NCI-H345 (cell line): ENCODE data around the gene ABHD16B.
"Not testable (repeated sequence)": the region's sequence is repeated elsewhere in the genome, so short reads cannot be mapped to it uniquely, and the experiment has no call there.

ENCODE experiments used
- DNase-seq: peaks from one replicate; lab custom pipeline; 2025; lab: John Stamatoyannopoulos, UW

ABHD16B gene

DNA sequence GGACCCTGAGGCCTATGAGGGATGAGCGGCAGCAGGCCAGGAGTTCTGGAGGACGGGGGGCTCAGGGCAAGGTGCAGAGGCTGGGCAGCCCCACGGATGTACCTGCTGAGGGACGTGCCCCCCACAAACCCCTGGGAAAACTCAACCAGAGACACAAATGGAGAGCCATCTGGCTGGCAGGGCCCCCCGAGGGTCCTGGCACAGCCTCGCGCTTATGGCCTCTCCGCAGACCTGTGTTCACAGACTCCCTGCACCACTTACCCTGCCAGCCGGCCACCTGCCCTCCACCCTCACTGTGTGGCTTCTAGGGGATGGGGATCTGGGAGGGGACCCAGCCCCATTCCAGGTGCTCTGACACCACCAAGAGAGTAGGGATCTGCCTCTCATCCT, 26.8 kb upstream of the ABHD16B start:
- no peak for DNase-seq

DNA sequence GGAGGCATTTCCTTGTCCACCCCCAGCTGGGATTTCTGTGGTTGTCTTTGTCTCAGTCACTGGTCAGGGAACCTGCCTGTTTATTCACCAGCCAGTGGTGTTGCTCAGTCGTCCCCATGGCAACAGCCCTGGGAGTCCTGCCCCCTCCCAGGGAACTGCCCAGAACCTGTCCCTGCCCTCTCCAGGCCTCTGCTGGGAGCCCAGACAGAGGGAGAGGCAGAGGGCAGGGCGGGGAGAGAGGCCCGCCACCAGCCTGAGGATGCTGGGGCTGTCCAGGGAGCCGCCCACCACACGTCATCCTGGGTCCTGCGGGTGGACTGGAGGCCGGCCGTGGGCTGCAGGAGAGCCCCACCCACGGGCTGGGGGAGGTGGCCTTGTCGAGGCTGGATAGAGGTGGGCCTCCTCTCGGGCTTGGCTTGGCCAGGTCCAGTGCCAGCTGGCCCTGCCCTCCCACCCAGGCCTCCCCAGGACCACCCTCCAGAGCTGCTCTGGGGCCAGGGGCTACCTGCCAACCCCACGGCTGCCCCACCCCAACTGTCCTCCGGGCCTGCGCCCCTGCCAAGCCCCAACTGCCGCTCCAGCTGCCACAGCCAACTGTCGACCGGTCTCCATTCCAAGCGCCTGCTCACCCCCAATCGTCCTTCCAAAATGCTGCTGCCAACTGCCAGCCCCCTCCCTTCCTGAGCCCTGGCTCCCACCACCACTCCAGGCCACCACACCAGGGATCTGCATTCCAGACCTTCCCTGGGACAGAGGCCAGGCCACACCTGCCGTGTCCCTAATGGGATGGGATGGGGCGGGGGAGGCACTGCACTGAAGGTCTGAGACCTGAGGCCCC, 26.1 kb upstream of the ABHD16B start:
- DNase-seq: peak; percentile 71

DNA sequence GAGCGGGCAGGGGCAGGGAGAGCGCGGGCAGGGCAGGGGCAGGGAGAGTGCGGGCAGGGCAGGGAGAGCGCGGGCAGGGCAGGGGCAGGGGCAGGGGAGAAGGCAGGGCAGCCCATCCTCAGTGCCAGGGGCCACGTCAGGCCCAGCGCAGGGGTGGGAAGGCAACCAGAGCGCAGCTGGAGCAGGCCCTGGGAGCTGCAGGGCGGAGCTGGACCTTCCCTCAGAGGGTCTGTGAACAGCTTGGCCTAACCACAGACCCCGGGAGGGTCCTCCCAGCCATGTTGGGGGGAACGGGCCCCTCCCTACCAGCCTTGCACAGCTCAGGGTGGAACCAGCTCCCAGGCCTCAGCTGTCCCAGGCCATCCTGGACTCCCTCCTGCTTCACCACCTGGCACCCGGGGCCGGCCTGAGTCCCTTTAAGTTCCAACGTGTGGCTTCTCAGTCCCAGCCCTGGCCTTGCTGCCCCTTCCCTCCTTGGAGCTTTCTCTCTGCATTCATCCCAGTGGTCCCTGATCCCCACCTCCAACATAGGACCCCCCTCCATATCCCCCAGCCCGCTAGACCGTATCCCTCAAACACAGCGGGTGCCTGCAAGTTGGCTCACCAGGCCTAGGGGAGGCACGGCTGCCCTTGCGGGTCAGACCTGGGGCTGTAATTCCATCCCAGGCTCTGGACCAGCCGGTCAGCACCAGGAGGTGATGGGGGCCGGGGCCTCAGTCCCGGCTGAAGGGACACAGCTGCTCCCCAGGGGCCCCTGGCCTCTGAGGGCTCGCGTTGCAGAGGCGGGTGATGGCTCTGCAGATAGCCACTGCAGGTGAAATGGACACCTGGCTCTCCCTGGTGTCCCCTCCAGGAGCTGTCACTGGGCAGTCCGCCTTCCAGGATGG, 24.6 kb upstream of the ABHD16B start:
- no peak for DNase-seq

DNA sequence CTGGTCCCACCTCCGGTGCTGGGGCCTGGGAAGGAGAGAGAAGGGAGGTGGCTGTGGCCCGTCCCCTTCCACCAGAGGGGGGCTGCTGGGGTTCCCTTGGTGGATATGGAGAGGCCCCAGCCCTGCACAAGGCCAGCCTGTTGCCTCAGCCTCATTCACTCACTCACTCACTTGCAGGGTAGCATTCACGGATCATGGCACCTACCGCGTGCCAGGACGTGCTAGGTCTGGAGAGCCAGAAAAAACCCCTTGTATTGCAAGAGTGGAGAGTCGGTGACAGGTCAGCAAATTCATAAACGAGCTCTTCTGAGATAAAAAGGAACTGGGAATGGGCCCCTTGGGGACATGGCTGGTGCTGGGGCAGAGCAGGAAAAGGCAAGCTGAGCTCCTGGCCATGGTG, 23.8 kb upstream of the ABHD16B start:
- DNase-seq: no peak

DNA sequence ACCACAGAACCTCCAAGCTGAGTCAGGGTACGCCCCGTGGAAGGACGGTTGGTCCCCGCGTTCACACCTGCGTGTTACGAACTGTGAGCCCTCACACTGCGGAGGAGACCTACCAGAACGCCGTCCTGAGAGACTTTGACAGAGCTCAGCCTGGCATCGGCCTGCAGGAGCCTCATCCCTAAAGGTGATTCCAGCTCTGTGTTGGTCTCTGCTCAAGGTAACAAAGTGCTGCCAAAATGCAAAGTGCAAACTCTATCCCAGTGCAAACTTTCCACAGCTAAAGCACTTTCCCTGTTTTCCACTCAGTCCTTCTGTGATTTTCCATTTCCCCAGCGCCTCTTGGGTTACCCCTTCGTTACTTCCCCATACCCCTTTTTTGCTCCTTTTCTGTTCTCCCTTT, 21.7 kb upstream of the ABHD16B start:
- DNase-seq: no peak

DNA sequence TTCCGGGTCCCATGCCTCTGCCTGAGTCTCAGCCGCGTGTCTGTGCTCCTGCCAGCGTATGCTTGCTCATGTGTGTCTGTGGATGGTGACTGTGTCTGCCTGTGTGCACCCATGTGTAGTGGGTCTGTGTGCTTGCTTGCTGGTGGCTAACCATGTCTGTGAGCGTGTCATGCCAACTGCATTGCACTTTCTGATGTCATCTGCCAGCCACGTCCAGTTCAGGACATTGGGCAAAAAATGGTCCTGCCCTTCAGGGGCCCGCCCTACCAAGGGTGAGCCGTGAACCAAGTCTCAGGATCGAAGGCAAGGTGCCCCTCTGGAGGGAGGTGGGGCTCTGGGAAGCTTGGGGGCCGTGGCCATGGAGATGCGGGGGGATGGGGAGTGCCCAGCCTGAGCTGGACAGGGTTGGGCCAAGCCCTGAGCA, 20.9 kb upstream of the ABHD16B start:
- no peak for DNase-seq

DNA sequence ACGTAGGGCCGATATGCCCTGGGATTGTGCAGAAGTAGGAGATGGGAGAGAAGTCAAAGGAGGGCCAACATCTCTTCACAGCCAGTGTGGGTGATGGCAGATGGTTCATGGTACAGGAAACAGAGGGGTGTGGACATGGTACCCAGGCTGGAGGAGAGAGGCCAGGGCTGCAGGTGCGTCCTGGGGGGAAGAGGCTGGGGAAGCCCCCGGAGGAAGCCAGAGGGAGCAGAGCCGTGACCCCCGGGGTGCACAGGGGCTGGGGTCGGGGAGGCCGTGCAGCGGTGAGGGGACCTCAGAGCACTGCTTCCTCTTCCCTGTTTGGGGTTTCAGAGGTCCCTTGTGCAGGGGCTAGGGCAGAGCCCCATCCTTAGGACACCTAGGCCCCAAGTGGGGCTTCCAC, 19.0 kb upstream of the ABHD16B start:
- DNase-seq: no peak

DNA sequence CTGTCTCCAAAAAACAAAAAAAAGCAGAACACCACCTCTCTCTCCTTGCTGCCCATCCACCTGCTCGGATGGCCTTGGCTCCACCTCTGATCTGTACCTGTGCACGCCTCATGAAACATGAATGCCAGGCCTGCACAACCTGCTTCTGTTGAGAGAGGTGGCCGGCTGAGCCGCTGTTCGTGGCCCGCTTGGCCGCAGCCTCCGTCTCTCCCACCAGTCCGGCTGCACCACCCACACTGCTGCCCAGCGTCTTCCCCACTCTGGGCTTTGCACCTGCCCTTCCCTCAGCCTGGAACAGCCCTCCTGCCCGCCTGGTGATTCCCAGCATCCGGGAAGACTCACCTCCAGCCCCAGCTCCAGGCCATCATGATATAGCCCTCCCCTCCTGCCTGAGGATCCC, 18.1 kb upstream of the ABHD16B start:
- DNase-seq: no peak

DNA sequence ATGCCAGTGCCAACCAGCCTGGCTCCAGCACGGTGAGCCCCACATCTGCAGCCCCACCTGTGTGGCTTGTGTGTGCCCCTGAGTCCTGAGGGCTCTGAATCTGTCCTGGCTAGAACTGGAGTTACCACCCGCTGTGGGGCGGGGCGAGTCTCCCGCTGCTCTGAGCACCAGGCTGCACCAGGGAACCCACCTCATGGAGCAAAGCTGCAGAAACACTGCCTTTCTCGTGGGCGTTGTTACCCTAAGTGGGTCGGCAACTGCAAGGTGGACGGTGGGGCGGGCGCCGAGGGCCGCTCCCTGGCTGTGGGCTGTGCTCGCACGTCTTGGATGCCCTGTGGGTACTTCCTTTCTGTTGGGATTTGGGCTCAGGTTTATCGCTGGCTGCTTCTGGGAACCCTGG, 17.5 kb upstream of the ABHD16B start:
- peak; percentile 41 for DNase-seq

DNA sequence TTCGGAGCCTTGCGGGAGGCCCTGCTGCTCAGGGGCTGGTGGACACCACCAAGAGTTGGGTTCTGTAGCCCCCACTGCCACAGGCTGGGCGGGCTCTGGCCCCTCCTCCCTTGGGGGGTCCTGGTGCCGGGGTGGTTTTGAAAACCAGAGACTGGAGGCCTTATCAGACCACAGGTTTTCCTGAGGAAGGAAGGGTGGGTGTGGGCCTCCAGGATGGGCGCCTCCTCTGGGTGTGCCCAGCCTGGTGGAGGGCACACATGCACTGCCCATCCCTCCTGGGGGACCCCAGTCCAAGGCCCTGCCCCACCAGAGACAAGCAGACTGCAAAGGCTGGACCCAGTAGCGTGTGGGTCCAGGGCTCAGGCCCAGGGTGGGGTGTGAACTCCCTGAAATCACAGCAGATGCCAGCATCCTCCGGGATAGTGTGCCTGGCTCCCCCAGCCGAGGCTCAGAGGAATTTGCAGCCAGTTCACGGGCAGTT, 16.7 kb upstream of the ABHD16B start:
- no peak for DNase-seq

DNA sequence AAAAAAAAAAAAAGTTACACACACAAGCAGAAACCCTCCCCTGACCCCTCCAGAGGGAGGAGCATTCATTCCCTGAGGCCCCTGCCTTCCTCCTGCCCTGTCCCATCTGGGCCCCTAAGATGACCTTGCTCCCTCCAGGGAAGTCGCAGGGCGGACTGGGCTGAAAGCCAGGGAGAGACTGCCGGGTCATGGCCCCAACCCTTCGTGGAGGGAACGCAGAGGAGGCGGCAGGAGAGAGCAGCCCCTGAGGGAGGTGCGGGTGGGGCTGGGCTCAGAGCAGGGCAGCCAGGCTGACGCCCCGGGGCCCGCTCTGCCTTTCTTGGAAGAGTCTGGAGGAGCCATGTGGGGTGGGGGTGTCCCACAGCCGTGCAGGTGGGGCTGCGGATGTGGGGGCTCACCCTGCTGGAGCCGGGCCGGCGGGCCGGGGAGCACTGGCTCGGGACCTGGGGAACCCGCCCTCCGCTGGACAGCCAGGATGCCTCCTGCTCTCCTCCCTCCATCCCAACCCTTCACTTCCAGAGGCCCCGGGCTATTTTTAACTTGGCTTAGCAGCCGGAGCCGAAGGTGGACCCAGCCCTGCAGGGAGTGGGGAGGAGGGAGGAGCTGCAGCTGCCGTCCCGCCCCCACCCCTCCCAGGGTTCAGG, 15.0 kb upstream of the ABHD16B start:
- DNase-seq: no peak

DNA sequence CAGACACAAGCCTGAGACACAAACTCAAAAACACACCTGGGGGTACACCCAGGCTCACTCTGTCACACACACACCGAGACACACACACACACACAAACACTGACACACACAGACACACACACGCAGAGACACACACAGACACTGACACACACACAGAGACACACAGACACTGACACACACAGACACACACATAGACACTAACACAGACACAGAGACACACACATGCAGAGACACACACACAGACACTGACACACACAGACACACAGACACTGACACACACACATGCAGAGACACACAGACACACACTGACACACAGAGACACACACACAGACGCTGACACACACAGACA, 14.4 kb upstream of the ABHD16B start:
- no peak for DNase-seq

DNA sequence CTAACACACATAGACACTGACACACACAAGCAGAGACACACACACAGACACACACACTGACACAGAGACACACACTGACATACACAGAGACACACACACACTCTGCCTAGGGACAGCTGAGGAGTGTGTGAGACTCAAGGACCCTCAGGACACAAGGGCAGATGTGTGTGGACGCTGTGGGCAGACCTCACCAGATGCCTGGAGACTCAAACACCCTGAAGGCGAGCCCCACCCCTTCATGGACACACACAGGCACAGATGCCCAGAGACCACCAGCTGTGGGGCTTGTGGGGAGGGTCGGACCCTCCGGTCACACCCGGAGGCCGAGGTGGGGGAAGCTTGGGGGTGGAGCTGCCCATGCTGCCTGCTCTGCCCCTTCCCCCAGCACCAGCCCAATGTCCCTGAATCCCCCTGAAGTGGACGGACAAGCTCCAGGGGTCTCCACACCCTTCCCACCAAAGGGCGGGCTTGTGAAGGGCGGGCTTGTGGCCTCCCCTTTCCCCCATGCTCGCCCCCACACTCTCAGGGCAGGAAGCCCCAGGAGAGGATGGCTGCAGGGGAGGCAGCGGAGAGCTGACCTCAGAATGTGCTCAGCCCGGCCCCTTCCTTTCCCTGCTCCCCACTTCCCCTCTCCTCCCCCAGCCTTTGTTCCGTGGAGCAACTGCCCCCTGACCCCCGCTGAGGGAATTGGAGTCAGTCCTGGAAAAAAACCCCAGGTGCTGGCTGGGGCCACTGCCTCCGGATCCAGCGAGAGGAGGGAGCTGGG, 13.9 kb upstream of the ABHD16B start:
- DNase-seq: no peak

DNA sequence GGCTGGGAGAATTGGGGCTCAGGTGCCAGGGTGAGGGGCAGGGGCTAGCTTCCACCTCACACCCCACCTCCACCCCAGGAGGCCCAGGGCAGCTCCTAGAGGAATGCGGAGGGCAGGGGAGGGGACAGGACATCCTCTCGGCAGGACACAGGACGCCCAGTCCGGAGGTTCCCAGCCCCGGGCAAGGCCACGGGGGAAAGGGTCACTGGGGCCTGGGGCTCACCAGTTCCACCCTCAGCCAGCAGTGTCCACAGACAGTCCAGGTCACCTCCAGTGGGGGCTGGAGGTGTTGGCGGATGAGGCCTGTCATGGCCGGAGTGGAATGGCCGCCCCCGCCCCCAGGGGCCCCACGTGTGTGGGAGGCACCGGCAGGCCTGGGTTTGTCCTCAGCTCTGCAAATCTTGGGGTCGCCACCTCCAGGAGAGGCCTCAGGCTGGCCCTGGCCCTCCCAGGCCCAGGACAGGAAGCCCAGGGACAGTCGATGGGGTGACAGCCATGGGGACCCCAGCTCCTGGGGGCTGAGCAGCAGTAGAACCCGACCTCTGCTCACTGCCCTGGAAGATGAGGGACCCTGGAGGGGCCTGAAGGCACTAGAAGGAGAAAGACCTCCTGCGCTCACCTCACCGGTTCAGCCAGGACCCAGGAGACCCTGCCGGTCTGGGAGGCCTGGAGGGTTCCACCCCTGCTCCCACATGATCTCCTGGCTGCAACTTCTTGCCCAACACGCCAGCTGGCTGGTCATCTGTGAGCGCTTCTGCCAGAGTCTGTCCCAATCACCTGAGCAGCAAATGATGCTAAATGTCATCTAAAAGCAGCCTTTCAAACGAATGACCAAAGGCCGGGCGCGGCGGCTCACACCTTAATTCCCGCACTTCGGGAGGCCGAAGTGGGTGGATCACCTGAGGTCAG, 13.0 kb upstream of the ABHD16B start:
- no peak for DNase-seq

DNA sequence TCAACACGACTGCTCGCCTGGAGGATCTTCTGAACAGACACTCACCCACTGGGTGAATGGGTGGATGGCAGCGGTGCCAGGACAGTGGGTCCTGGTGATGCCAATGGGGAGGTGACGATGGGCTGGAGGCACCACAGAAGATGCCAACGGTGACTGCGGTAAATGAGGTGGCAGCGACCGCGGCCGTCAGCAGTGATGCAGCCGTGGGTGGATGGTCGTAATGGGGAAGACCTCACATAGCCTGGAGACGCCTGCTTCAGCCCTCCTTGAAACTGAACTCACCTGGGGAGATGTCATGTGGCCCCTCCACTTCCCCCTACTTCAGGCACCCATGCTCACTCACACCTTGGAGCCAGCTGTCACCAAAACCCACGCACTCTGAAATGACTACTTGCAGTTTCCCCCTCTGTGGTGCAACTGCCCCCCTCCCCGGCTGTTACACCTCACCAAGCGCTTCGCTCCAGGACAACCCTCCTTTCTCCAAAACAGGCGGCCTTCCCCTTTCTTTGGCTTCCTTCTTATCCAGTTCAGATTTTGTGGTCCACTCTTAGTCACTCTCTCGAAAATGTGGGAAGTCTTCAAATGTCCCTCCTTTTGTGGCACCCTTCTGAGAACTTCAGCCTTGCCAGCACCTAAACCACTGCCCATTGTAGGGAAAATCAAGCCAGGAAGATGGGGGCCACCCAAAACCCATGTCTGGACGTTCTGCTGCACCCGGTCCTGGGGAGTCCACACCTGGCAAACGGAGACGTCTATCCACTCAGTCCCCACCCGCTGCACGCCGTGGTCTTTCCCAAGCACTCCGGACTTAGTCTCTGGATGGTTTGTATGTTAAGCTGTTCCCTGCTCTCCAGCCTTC, 10.4 kb upstream of the ABHD16B start:
- DNase-seq: no peak

DNA sequence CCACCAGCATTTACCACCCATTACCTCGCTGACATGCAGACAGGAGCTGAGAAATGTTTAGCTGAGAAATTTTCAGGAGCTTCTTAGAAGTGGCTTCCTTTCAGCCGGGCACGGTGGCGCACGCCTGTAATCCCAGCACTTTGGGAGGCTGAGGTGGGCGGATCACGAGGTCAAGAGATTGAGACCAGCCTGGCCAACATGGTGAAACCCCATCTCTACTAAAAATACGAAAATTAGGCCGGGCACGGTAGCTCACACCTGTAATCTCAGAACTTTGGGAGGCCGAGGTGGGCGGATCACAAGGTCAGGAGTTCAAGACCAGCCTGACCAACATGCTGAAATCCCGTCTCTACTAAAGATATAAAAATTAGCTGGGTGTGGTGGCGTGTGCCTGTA, 9.8 kb upstream of the ABHD16B start:
- not testable (repeated sequence) for DNase-seq

DNA sequence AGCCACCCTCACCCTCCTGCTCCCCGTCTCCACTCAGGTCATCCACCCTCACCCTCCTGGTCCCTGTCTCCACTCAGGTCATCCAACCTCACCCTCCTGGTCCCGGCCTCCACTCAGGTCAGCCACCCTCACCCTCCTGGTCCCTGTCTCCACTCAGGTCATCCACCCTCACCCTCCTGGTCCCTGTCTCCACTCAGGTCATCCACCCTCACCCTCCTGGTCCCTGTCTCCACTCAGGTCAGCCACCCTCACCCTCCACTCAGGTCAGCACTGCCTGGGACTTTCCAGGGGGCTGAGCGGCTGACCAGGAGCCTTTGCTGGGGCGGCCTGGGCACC, 7.6 kb upstream of the ABHD16B start:
- DNase-seq: not testable (repeated sequence)

DNA sequence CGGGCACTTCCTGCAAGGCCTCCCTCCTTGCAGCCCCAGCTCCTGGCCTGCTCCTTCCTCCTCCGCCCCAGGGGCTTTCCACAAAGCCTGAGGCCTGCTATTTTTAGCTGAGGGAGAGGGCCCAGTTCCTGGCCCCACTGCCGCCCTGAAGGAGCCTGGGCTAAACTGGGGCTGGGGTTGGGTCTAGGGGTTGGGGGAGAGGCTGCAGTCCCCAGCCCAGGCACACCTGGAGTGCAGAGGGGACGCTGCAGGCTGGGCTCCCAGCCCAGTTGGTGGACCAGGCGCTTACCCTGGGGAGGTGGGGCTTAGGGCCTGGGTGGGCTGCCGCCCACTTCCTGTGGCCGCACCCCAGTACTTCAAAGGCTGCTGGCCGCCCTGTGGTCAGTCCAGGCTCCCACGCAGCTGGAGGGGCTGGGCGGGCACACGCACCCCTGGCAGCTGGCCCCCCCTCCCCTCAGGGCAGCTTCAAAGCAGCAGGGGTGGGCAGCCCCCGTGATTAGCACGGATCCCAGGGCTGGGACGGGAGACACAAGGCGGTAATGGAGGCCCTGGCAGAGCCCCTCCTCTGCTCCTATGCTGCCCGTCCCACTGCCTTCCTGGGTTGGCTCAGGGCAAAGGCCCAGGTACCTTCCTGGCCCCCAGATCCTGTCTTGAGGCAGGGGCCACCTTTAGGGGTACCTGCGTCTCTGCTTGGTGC, 7.1 kb upstream of the ABHD16B start:
- DNase-seq: no peak

DNA sequence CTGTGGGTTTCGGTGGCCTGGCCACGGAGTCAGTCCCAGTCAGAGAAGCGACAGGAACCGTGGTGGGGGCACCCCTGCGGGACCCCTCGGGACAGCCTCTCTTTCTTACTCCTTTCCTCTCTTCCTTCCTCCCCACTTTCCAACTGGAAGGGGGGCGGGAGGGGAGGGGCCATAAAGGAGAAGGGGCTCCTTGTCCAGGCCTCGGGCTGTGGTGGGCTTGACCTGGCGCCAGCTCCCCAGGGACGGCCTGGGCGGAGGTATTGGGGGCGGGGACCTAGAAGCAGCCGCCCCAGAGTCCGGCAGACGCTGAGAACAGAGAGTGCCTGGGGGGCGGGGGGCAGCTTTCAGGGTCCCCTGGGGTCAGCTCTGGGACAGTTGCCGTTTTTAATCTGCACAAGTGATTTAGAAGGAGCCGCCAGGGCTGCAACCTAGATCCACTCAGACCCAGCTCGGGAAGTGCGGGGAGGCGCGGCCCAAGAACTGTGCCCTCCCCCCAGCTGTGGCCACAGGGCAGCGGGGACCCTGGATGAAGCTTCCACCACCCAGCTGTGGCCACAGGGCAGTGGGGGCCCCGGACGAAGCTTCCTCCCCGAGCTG, 6.4 kb upstream of the ABHD16B start:
- no peak for DNase-seq
